NCI-H1105 treated with DMSO at 0.1 percent for 48 hours (cell line): ENCODE measurements around the gene MBD4.
"Not testable (repeated sequence)": the region's sequence is repeated elsewhere in the genome, so short reads cannot be mapped to it uniquely, and the experiment has no call there.

Experiments
- DNase-seq: peaks from one replicate; lab custom pipeline; 2025; lab: John Stamatoyannopoulos, UW

The MBD4 gene

GRCh38 chr3:129429602-129430001 lies 10.1 kb downstream of the MBD4 start:
- DNase-seq = no peak

GRCh38 chr3:129429080-129429451 lies 10.7 kb downstream of the MBD4 start:
- DNase-seq = no peak

- DNase-seq = peak; percentile 99
These were observed 11.2 kb downstream of the MBD4 start, which contains the start of gene EFCAB12 for GRCh38 chr3:129428376-129429079. Gene EFCAB12 (minus strand): TSS chr3:129428636. CDS start chr3:129428488, 148 bp downstream.

GRCh38 chr3:129428007-129428375 lies 11.8 kb downstream of the MBD4 start:
- DNase-seq = peak; percentile 36

- no peak for DNase-seq
These were observed 14.1 kb downstream of the MBD4 start for GRCh38 chr3:129425619-129426018.

GRCh38 chr3:129425213-129425612 lies 14.5 kb downstream of the MBD4 start:
- DNase-seq = no peak

- no peak for DNase-seq
These were observed 15.4 kb downstream of the MBD4 start for GRCh38 chr3:129424185-129424841.

GRCh38 chr3:129422897-129423296 lies 16.9 kb downstream of the MBD4 start:
- no peak for DNase-seq

- no peak for DNase-seq
These were observed 17.6 kb downstream of the MBD4 start for GRCh38 chr3:129421988-129422745.

GRCh38 chr3:129421236-129421883 lies 18.4 kb downstream of the MBD4 start:
- DNase-seq = no peak

GRCh38 chr3:129419476-129419875 lies 20.3 kb downstream of the MBD4 start:
- no peak for DNase-seq

GRCh38 chr3:129418041-129418973 lies 21.4 kb downstream of the MBD4 start:
- DNase-seq = no peak

GRCh38 chr3:129417326-129417725 lies 22.4 kb downstream of the MBD4 start:
- no peak for DNase-seq

GRCh38 chr3:129416415-129416814 lies 23.3 kb downstream of the MBD4 start:
- DNase-seq = no peak

GRCh38 chr3:129415830-129416229 lies 23.9 kb downstream of the MBD4 start:
- no peak for DNase-seq

GRCh38 chr3:129415378-129415777 lies 24.4 kb downstream of the MBD4 start:
- no peak for DNase-seq

- DNase-seq = no peak
These were observed 25.9 kb downstream of the MBD4 start for GRCh38 chr3:129413687-129414506.

GRCh38 chr3:129413238-129413637 lies 26.5 kb downstream of the MBD4 start:
- not testable (repeated sequence) for DNase-seq

- no peak for DNase-seq
These were observed 27.1 kb downstream of the MBD4 start for GRCh38 chr3:129412542-129413198.

GRCh38 chr3:129410971-129411370 lies 28.8 kb downstream of the MBD4 start:
- DNase-seq = no peak
